Loucy (cell line): Measurements from ENCODE around the gene NAT10.
"Not testable (repeated sequence)": the region's sequence is repeated elsewhere in the genome, so short reads cannot be mapped to it uniquely, and the experiment has no call there.

ENCODE experiments used
- H2AFZ ChIP-seq: fragments of 200-600 bp; sonication (generic); 2 replicates; pipeline ENCODE4 v1.6.0; 2016; ENCODE audit warnings: antibody characterized with exemption, mild to moderate bottlenecking, low read length, moderate library complexity
- H3F3A ChIP-seq: fragments of 200-600 bp; 2 replicates; pipeline ENCODE4 v1.6.0; 2016; ENCODE audit warnings: antibody characterized with exemption, low read depth, mild to moderate bottlenecking
- H3K27me3 ChIP-seq: fragments of 200-600 bp; sonication (generic); 2 replicates; pipeline ENCODE4 v1.6.1; 2014; ENCODE audit warnings: low read length, mild to moderate bottlenecking; ENCODE audit not compliant: insufficient read depth, poor library complexity, severe bottlenecking
- H3K36me3 ChIP-seq: fragments of 200-600 bp; sonication (generic); 2 replicates; pipeline ENCODE4 v1.6.1; 2016; ENCODE audit warnings: low read length; ENCODE audit not compliant: insufficient read depth
- H3K4me1 ChIP-seq: fragments of 200-600 bp; sonication (generic); 2 replicates; pipeline ENCODE4 v1.5.1; 2014; ENCODE audit warnings: low read length, mild to moderate bottlenecking; ENCODE audit not compliant: insufficient read depth, poor library complexity, severe bottlenecking
- H3K4me2 ChIP-seq: fragments of 200-600 bp; sonication (generic); 2 replicates; pipeline ENCODE4 v1.6.0; 2014; ENCODE audit warnings: antibody characterized with exemption, low read length, low read depth, mild to moderate bottlenecking; ENCODE audit not compliant: poor library complexity, severe bottlenecking
- H3K4me3 ChIP-seq: fragments of 200-600 bp; sonication (generic); 2 replicates; pipeline ENCODE4 v1.5.1; 2014; ENCODE audit warnings: low read length, mild to moderate bottlenecking, mixed read lengths; ENCODE audit not compliant: poor library complexity, severe bottlenecking
- H3K79me2 ChIP-seq: fragments of 200-600 bp; sonication (generic); 2 replicates; pipeline ENCODE4 v1.6.1; 2014; ENCODE audit warnings: low read length; ENCODE audit not compliant: insufficient read depth
- H3K9ac ChIP-seq: fragments of 200-600 bp; sonication (generic); 2 replicates; pipeline ENCODE4 v1.6.0; 2014; ENCODE audit warnings: mild to moderate bottlenecking, low read depth, low read length, moderate library complexity; ENCODE audit not compliant: poor library complexity, severe bottlenecking
- H3K9me2 ChIP-seq: fragments of 200-600 bp; sonication (generic); replicated peaks from 2 replicates; pipeline ENCODE4 v1.6.1; 2016; ENCODE audit warnings: low read depth, low read length, mixed read lengths
- H3K9me3 ChIP-seq: fragments of 200-600 bp; sonication (generic); 2 replicates; pipeline ENCODE4 v1.6.1; 2014; ENCODE audit warnings: mild to moderate bottlenecking, antibody characterized with exemption, low read length, low read depth; ENCODE audit not compliant: insufficient read depth
- H4K20me1 ChIP-seq: fragments of 200-600 bp; sonication (generic); 2 replicates; pipeline ENCODE4 v1.6.0; 2014; ENCODE audit warnings: antibody characterized with exemption, low read length, mild to moderate bottlenecking; ENCODE audit not compliant: insufficient read depth, poor library complexity, severe bottlenecking
- EZH2phosphoT487 ChIP-seq: fragments of 200-600 bp; IDR thresholded peaks from 2 replicates; pipeline ENCODE4 v1.6.1; 2018; ENCODE audit warnings: antibody characterized with exemption, mild to moderate bottlenecking, moderate library complexity, borderline replicate concordance
- TF ChIP-seq, protein P1 (sequence below): fragments of 200-600 bp; sonication (generic); conservative IDR thresholded peaks from 2 replicates; pipeline ENCODE4 v1.5.1; 2014; ENCODE audit warnings: mild to moderate bottlenecking, antibody characterized with exemption, low read length

The NAT10 gene

DNA sequence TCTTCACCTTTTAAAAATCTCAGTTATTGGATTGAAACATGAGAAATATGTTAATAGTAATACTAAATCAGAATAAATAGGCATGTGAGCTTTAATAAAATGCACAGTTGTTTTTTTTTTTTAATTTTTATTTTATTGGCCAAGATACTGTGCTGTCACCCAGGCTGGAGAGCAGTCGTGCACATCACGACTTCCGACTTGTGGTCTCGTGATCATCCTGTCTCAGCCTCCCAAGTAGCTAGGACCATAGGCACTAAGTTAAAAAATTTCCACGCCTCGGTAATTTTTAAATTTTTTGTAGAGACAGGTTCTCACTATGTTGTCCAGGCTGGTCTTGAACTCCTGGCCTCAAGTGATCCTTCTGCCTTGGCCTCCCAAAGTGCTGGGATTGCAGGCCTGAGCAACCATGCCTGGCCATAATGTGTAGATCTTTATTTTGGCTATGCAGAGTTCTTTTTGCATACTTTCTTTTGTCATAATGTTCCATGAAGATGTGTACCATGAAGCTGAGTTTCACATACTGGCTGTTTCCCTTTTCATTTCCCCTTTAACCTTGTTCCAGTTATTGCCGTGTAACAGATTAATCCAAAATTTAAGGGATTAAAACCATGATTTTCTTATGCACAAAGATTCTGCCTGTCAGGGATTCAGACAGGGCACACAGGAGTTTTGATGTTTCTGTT, 37.9 kb upstream of the NAT10 start:
- Histone ChIP-seq H3K4me3 (no peak overlapping the region), H3K27me3 (no peaks in the 10 kb centered on the region), H3K36me3 (peaks cover 76% of the 10 kb centered on the region), H3K4me1 (peaks cover 41% of the 10 kb centered on the region), H4K20me1 (peaks cover 97% of the 10 kb centered on the region), H3K9me2 (no peaks in the 10 kb centered on the region), H3K9ac (no peak overlapping the region), H3K4me2 (peak overlapping the region; percentile 12), H3K9me3 (no peaks in the 10 kb centered on the region), H2AFZ (no peak overlapping the region), H3K79me2 (peaks cover 99% of the 10 kb centered on the region), H3F3A (no peaks in the 10 kb centered on the region)
- no peak for TF ChIP-seq EZH2phosphoT487
- TF ChIP-seq, protein P1, sequence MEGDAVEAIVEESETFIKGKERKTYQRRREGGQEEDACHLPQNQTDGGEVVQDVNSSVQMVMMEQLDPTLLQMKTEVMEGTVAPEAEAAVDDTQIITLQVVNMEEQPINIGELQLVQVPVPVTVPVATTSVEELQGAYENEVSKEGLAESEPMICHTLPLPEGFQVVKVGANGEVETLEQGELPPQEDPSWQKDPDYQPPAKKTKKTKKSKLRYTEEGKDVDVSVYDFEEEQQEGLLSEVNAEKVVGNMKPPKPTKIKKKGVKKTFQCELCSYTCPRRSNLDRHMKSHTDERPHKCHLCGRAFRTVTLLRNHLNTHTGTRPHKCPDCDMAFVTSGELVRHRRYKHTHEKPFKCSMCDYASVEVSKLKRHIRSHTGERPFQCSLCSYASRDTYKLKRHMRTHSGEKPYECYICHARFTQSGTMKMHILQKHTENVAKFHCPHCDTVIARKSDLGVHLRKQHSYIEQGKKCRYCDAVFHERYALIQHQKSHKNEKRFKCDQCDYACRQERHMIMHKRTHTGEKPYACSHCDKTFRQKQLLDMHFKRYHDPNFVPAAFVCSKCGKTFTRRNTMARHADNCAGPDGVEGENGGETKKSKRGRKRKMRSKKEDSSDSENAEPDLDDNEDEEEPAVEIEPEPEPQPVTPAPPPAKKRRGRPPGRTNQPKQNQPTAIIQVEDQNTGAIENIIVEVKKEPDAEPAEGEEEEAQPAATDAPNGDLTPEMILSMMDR: no peak

DNA sequence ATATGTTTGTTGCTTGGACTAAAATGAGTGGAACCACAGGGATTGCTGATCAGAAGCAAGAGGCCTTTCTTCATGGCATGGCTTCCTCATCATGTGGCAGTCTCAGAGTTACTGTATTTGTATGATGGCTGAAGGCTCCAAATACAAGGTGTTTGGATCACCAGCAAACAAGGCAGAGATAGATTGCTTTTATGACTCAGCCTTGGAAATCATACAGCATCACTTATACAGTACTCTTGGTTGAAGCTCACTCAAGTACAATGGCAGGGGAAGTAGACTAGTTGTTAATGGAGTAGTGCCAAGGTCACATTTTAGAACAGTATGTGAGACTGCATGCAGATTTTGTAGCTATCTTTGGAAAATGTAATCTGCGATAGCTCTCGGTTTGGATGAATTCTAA, 37.3 kb upstream of the NAT10 start:
- Histone ChIP-seq H3K9me2 (no peaks in the 10 kb centered on the region), H3K27me3 (no peaks in the 10 kb centered on the region), H3K4me3 (no peak overlapping the region), H3K79me2 (peaks cover 99% of the 10 kb centered on the region), H3K36me3 (peaks cover 79% of the 10 kb centered on the region), H4K20me1 (peaks cover 97% of the 10 kb centered on the region), H3F3A (no peaks in the 10 kb centered on the region), H3K9ac (no peak overlapping the region), H3K9me3 (no peaks in the 10 kb centered on the region), H3K4me1 (peaks cover 38% of the 10 kb centered on the region), H3K4me2 (peak overlapping the region; percentile 12), H2AFZ (no peak overlapping the region)
- no peak for TF ChIP-seq EZH2phosphoT487
- TF ChIP-seq, protein P1: no peak

DNA sequence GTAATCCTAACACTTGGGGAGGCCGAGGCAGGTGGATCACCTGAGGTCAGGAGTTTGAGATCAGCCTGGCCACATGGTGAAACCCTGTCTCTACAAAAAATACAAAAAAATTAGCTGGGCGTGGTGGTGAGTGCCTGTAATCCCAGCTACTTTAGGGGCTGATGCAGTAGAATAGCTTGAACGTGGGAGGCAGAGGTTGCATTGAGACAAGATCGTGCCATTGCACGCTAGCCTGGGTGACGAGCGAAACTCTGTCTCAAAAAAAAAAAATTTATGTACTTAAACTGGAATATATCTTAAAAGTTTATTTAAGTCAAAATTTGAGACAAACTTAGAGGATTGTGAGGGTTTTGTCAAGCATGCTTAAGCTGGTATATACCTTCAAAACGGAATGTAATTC, 34.1 kb upstream of the NAT10 start:
- H3K9me2 ChIP-seq: not testable (repeated sequence)
- peaks cover 99% of the 10 kb centered on the region for H4K20me1 ChIP-seq

DNA sequence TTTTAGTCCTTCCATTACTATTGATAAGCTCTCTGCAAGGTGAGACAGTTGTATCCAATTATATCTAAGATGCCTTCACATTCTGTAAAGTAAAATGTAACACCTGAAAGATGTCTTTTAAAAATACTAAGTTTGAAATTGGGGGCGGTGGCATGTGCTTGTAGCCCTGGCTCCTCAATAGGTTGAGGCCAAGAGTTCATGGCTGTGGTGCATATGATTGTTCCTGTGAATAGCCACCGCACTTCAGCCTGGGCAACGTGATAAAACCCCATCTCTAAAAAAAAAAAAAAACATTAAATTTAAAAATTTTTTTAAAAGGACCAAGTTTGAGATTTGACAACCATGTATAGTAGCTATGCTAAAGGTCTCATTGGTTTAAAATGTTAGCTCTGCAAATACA, 33.4 kb upstream of the NAT10 start:
- no peaks in the 10 kb centered on the region for H3K9me3 ChIP-seq
- peaks cover 22% of the 10 kb centered on the region for H3K4me1 ChIP-seq
- no peak overlapping the region for H2AFZ ChIP-seq
- H3K36me3 ChIP-seq: peaks cover 88% of the 10 kb centered on the region
- no peak for TF ChIP-seq EZH2phosphoT487
- TF ChIP-seq, protein P1: no peak
- H3K27me3 ChIP-seq: no peaks in the 10 kb centered on the region
- H3K79me2 ChIP-seq: peaks cover 95% of the 10 kb centered on the region
- H3K4me3 ChIP-seq: no peak overlapping the region
- H3K9ac ChIP-seq: no peak overlapping the region
- no peaks in the 10 kb centered on the region for H3F3A ChIP-seq
- H3K9me2 ChIP-seq: no peaks in the 10 kb centered on the region
- no peak overlapping the region for H3K4me2 ChIP-seq
- H4K20me1 ChIP-seq: peaks cover 100% of the 10 kb centered on the region

More for the DNA sequence above, 34.1 kb upstream of the NAT10 start:
- not testable (repeated sequence) for H3K4me3 ChIP-seq, H2AFZ ChIP-seq, H3K9ac ChIP-seq, H3F3A ChIP-seq, H3K27me3 ChIP-seq, H3K9me3 ChIP-seq, H3K4me2 ChIP-seq
- Histone ChIP-seq H3K4me1 (peaks cover 25% of the 10 kb centered on the region), H3K79me2 (peaks cover 96% of the 10 kb centered on the region), H3K36me3 (peaks cover 83% of the 10 kb centered on the region)
